GM18951 (cell line): Measurements from ENCODE around the gene PLEKHM2.
"Not testable (repeated sequence)": the region's sequence is repeated elsewhere in the genome, so short reads cannot be mapped to it uniquely, and the experiment has no call there.

Experiments
- POLR2A ChIP-seq: IDR thresholded peaks from 4 replicates; pipeline ENCODE4 v1.6.1; 2011; ENCODE audit warnings: mild to moderate bottlenecking; ENCODE audit not compliant: insufficient read length, insufficient read depth; ENCODE audit errors: extremely low read depth
- in situ Hi-C: fragments of 300-500 bp; cut with MboI; formaldehyde crosslinking; loops from one replicate; pipeline ENCODE4 v1.12.0; 2022; ENCODE audit warnings: low sequenced_read_pairs, mixed read lengths, inconsistent platforms; ENCODE audit not compliant: unreplicated experiment

Gene PLEKHM2

DNA sequence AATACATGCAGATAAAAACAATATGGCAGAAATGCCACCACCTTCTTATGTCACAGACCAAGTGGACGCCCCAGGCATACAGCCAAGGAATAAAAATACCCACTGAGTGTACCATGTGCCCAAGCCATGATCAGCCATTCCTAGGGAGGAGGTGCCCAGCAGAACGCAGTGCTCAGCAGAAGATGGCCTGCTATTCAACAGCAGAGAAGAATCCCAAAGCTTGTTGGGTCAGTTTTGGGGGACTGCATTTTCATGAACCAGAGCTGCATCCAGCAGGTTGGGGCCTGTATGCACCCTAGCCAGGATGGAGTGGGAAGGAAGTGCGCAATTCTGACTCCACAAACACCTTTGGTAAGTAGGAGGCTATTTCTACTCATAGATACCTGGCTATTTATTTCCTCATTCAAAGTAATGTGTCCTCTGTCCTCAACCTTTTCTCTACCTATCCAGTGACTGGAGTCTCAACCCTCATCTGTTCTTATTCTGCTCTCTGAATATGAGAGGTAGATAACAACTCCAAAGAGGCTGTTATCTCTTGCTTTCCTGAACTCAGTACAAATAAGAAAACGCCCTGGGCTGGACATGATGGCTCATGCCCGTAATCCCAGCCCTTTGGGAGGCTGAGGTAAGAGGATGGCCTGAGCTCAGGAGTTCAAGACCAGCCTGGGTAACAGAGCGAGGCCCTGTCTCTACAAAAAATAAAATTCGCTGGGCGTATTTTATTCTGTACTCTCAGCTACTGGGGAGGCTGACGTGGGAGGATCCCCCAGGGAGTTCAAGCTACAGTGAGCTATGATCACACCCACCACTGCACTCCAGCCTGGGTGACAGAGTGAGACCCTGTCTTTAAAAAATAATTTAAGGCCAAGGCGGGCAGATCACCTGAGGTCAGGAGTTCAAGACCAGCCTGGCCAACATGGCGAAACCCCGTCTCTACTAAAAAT, 2.5 kb upstream of the PLEKHM2 start:
- in situ Hi-C loops: no loop called here
- TF ChIP-seq POLR2A: no peak

DNA sequence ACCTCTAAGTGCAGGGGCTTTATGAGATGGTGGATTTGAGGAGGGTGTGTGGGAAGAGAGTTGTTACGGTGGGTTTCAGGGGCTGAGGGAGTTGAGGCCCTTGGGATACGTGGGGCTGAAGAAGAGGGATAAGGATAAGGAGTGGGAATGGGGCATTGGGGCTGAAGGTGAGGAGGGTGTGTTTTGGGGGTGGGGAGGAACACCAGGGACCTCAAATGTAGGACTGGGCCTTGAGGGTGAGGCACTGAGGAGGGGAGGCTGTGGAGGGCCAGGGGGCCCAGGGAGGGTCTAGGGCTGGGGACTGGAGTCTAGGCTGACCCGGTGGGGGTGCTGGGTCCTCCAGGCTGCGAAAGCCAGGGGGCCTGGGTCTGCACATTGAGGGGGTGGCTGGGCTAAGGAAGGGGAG, 1.2 kb upstream of the PLEKHM2 start:
- no peak for TF ChIP-seq POLR2A
- in situ Hi-C loops: no loop called here

DNA sequence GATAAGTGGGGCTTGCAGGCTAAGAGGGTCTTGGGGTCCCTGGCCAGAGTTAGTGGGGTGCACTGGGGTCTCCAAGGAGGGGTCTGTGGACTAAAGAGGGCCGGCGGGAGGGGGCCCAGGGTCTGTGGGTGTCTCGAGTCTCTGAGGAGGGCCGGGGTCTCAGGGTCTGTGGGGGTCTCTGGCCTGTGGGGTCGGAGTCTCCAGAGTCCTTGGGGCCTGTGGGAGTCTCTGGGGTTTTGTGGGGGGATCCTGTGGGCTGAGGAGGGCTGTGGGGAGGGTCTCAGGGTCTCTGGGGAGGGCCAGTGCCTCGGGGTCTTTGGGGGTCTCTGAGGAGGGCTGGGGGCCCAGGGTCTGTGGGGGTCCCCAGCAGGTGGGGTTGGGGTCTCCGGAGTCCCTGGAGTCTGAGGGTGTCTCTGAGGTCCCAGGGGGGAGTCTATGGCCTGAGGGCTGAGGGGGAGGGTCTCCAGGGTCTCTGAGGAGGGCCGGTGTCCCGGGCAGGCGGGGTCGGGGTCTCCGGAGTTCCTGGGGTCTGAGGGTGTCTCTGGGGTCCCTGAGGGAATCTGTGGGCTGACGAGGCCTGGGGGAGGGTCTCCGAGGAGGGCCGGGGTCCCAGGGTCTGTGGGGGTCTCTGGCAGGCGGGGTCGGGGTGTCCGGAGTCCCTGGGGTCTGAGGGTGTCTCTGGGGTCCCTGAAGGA, 628 bp upstream of the PLEKHM2 start:
- no peak for TF ChIP-seq POLR2A
- in situ Hi-C loops: no loop called here

DNA sequence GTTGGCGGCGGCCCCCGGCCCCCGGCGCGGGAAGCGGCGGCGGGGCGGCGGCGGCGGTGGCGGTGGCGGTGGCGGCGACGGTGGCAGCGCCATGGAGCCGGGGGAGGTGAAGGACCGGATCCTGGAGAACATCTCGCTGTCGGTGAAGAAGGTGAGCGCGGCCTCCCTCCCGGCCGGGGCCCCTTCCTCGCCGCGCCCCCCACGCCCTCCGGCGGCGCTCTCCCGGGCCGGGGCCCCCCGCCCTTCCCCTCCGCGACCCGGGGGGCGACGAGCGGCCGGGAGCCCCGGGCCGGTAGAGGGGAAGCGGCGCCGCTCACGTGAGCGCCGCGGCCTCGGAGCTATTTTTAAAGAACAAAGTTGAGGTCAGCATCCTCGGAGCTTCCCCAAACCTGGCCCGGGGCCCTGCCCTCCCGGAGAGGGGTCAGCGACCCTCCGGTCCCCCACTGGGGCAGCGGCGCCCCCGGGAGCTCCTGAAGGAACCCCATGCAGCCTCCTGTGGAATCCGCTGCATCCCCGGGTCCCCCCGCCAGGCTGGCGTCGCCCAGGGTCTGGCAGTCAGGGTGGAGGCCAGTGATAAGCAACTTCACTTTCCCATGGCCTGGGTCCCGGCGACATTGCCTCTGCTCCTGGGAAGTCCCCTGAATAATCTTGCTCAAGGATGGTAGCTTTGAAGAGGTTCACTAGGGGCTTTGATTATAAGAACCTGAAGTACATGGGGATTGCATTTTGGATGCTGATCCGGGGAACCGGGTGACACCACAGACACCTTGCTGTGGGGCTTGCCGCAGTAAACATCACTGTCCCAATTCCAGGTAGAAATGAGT, 560 bp downstream of the PLEKHM2 start:
- in situ Hi-C loops: no loop called here
- TF ChIP-seq POLR2A: no peak

DNA sequence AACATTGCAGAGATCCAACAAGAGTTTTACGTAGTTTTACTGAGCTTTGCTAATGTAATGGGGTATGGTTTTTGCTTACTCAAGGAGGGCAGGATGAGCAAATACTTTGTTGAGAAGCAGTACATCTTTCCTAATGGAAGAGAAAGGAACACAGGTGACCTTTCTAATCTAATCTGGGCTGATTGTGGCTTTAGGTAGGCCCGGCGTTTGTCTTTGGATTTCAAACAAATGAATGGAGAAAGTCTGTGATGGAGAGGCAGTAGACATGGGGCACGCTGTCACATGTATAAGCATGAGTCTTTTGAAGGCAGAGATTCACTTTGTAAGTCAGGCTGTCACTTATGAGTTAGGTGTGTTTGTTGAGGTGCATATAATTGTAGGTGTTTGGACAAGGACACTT, 1.7 kb downstream of the PLEKHM2 start:
- in situ Hi-C loops: no loop called here
- TF ChIP-seq POLR2A: no peak

DNA sequence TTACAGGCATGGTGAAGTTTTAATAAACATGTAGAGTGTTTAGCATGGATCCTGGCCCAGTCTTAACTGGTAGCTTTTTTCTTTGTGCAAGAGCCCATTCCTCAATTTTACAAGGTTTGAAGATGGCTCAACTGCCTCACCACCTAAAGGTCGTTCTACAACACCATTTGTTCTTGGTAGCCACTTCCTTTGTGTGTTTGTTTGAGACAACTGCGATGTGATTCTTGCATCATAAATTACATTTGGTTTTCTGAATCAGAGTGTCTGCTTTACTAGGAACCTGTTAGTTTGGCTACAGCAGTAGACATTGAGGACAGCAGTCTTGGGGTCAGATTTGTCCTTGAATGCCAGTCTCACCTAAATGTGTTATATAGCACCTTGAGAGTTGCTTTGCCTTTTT, 3.3 kb downstream of the PLEKHM2 start:
- no peak for TF ChIP-seq POLR2A
- in situ Hi-C loops: no loop called here

DNA sequence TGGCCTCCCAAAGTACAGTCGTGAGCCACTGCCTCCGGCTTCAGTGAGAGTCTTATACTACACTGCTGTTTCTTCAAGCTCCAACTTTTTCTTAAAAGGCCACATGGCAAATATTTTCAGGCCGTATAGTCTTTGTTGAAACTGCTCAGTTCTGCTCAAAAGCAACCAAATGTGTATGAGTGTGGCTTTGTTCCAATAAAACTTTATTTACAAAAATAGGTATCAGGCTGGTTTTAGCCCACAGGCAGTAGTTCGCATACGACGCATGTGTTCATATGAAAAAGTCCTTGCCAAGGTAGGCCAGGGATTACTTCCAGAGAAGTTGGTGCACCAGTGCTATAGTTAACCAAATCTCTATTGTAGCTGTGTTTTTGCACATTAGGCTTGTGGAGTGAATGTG, 6.2 kb downstream of the PLEKHM2 start:
- in situ Hi-C loops: no loop called here
- no peak for TF ChIP-seq POLR2A

DNA sequence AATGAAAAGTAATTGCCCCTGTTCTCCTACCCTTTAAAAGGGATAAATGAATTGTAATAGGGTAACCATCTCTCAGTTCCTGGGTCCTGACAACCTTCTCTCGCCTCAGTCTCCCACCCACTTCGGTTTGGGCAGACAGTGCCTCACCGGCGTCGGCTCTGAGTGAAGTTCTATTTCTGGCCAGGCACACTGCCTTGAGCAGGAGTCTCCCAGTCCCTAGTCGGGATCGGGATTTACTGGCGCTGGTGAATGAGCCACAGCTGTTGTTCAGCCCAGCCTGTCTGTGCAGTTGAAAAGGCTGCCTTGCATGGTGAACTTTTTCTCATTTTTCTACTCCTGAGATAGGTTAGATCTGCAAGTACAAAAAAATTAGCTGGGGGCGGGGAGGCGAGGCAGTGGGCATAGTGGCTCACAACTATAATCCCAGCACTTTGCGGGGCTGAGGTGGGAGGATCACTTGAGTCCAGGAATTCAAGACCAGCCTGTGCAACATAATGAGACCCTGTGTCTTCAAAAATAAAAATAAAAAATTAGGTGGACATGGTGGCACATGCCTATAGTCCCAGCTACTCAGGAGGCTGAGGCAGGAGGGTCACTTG, 7.4 kb downstream of the PLEKHM2 start:
- no peak for TF ChIP-seq POLR2A
- in situ Hi-C loops: no loop called here

DNA sequence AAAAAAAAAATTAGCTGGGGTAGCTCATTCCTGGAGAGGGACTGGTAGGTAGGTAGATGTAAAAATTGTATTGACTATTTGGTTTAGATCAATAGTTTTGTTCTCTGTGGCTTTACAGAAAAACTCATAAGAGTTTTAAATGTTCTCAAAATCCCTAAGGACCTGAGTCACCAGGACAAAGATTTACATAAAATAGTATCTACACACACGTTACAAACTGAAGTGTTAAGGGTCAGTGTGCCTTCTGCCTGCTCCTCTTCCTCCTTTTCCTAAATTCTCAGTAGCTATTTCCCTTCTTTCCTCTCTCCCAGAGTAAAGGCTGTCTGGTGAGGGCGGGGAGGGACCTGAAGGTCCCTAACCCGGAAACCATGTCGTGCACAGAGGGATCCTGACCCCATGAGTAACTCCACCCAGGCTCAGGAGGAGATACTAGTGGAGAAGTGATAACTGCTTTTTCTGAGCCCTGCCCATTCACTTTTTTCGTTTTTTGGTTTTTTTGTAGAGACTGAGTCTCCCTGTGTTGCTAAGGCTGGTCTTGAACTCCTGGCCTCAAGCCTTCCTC, 8.1 kb downstream of the PLEKHM2 start:
- no peak for TF ChIP-seq POLR2A
- in situ Hi-C loops: no loop called here

DNA sequence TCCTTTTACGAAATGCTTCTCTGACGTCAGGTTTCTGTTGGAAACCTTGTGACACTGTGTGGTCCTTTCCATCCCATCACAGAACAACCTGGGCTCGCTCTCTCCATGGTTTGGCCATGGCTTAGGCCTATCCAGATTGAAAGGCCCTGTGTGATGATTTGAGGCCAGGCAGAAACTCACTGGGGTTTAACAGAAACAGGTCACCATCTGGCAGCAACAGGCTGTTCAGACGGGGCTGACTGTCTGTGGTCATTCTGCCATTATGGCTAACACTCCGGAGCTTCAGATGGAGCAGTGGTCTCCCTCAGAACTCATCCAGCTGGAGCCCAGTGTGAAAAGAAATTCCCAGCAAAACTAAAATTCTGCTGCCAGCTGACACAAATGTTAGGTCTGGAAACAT, 9.3 kb downstream of the PLEKHM2 start:
- in situ Hi-C loops: no loop called here
- TF ChIP-seq POLR2A: no peak

DNA sequence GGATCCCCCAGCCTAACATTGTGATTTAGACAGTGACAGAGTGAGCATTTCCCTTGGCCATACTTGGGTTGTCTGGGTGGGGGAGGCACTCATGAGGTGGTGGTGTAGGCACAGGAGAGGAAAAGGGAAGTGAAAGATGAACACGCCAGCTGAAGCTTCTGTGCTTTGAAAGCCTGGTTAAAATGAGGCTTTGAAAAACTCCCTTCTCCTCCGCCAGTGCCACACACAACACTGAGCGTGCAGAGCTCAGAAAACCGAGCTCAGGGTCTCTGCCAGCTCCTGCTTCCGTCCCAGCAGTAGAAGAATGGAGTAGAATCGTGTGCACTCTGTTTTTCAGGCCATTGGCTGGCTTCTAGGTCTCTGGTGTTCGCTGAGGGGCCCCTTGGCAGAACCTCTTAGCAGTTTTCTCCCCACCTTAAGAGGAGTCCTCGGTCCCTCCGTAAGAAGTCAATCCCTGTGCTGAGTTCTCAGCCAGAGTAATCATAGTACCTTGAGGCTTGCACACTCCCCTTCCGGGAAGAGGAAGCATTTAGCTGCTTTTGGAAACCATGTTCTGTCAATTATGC, 12.9 kb downstream of the PLEKHM2 start:
- in situ Hi-C loops: no loop called here
- peak; percentile 59 for TF ChIP-seq POLR2A

DNA sequence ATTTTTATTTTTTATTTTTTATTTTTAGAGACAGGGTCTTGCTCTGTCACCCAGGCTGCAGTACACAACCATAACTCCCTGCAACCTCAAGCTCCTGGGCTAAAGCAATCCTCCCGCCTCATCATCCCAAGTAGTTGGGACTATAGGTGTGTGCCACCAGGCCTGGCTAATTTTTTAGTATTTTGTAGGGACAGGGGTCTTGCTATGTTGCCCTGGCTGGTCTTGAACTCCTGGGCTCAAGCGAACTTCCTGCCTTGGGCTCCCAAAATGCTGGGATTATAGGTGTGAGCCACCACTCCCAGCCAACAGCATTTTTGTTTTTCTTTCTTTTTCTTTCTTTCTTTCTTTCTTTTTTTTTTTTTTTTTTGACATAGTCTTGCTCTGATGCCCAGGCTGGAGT, 14.1 kb downstream of the PLEKHM2 start:
- no peak for TF ChIP-seq POLR2A
- in situ Hi-C loops: no loop called here

DNA sequence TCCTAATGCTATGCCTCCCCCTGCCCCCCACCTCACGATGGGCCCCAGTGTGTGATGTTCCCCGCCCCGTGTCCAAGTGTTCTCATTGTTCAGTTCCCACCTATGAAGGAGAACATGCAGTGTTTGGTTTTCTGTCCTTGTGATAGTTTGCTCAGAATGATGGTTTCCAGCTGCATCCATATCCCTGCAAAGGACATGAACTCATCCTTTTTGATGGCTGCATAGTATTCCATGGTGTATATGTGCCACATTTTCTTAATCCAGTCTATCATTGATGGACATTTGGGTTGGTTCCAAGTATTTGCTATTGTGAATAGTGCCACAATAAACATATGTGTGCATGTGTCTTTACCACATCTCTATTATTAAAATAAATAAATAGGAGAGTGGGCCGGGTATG, 15.2 kb downstream of the PLEKHM2 start:
- in situ Hi-C loops: not testable (repeated sequence)
